Suprapubic skin (tissue), 4 donors: ENCODE results near the gene IFI6.

Experiments used
- CTCF ChIP-seq, 2 donors: fragments of 200-600 bp in 1 of 2; fragments of 450-650 bp in 1 of 2; sonication (generic) in 1 of 2; IDR thresholded peaks; one replicate each; pipeline ENCODE4 v1.5.1; 2016 to 2019; ENCODE audit warnings: antibody characterized with exemption in 2 of 2, mild to moderate bottlenecking in 1 of 2, moderate library complexity in 1 of 2
- EP300 ChIP-seq: sonication (generic); formaldehyde crosslinking; IDR thresholded peaks from one replicate; pipeline ENCODE4 v1.6.1; 2017; ENCODE audit warnings: antibody characterized with exemption
- POLR2A ChIP-seq, 2 donors: fragments of 450-650 bp; IDR thresholded peaks; one replicate each; pipeline ENCODE4 v1.6.1; 2017; ENCODE audit warnings: antibody characterized with exemption in 2 of 2, mild to moderate bottlenecking in 2 of 2, moderate library complexity in 2 of 2
- POLR2AphosphoS5 ChIP-seq, 3 donors: sonication (generic); formaldehyde crosslinking; IDR thresholded peaks; one replicate each; pipeline ENCODE4 v1.6.1; 2017; ENCODE audit warnings: antibody characterized with exemption in 3 of 3

DNA sequence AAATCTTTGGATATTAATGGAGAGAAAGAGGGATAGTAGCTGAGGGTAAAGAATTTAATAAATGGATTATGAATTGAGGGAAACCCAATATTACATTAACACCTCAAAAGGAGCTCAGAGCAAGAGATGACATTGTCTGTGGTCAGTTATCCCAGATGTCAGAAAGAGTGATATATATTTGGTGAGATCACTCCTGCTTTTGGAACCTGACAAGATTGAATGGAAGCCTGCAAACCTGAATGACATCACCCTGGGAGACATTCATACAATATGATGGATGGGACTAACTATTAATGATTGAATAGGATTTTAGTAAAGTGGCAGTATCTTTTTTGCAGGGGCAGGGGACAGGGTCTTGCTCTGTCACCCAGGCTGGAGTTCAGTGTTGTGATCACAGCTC lies 6.8 kb upstream of the IFI6 start:
- TF ChIP-seq CTCF (IDR thresholded peaks at IDR 0.05) (no peak), POLR2AphosphoS5 (IDR thresholded peaks at IDR 0.05) (no peak), POLR2A (IDR thresholded peaks at IDR 0.05) (no peak), EP300 (no peak)
